Stimulated activated CD8-positive, alpha-beta memory T cell treated with anti-CD3 and anti-CD28 coated beads, Interleukin-7, amount 100 ng/mL, for 1 hour (primary cell): ENCODE measurements around the gene NUBPL.
"Not testable (repeated sequence)": the region's sequence is repeated elsewhere in the genome, so short reads cannot be mapped to it uniquely, and the experiment has no call there.

ENCODE experiments used
- DNase-seq, 2 donors: peaks; one replicate each; pipeline ENCODE4 v3.0.0-alpha.2; 2020; ENCODE audit warnings: low read depth in 2 of 2

The NUBPL gene

GRCh38 chr14:31578266-31578665 is 17.1 kb downstream of the NUBPL start:
- no peak for DNase-seq

GRCh38 chr14:31578792-31579501 is 17.7 kb downstream of the NUBPL start:
- no peak for DNase-seq

DNA sequence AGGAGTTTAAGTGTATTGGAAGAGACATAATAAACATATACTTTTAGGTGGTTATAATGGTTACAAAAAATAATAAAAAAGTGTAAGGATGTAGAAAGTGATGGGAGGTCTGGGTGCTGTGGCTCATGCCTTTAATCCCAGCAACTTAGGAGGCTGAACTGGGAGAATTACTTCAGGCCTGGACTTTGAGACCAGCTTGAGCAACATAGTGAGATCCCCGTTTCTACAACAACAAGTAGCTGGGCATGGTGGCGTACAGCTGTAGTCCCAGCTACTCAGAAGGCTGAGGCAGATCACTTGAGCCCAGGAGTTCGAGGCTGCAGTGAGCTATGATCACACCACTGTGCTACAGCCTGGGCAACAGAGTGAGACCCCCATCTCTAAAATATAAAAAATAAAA is 19.0 kb downstream of the NUBPL start:
- DNase-seq, result no peak

GRCh38 chr14:31582286-31582691 is 21.1 kb downstream of the NUBPL start:
- no peak for DNase-seq

DNA sequence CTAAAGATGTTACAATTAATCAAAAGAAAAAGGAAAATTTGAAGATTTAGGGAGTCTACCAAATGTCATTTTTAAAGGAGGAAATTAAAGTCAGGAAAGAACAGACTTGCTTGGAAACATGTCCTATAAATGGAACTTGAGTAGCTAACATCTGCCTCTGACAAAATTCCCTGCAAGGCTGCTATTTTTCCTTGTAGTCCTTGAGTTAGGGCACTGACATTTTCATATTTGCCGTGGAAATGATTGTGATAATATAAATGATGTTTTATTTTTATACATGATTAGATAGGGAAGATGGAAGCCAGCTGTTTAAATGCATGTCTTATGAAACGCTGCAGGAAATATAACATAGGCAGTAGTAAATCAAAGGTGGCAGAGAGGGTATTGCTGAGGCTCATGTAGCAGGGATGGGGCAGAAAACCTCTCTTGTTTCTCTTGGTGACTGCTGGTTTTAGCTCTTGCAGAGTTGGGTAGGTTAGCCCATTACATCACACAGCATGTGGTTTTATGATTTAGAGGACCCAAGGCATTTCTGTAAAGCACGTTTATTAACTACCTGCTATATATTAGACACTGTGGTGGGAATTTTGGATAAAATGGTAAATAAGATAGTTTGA is 21.7 kb downstream of the NUBPL start:
- DNase-seq, result no peak

- no peak for DNase-seq
Measured at GRCh38 chr14:31590206-31590605, 29.0 kb downstream of the NUBPL start.

- no peak for DNase-seq
Measured at GRCh38 chr14:31592122-31592521, 30.9 kb downstream of the NUBPL start.

DNA sequence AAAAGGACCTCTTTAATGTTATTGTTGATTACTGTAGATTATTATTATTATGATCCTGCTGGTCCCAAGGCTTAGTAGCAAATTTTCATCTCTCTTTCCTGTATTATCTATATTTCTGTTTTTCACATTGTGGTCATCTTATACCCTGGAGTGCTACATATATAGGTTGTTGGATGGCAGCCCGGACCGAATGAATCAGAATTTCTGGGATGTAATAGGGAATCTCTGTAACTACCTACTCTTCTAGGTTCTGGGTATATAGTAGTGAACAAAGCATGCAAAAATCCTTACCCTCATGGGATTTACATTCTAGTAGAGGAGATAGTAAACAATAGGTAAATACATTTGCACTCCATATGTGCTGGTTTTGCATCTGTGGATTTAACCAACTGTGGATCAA is 31.4 kb downstream of the NUBPL start:
- no peak for DNase-seq

GRCh38 chr14:31596342-31597095 is 35.3 kb downstream of the NUBPL start:
- no peak for DNase-seq

GRCh38 chr14:31605702-31606101 is 44.5 kb downstream of the NUBPL start:
- DNase-seq, result no peak

DNA sequence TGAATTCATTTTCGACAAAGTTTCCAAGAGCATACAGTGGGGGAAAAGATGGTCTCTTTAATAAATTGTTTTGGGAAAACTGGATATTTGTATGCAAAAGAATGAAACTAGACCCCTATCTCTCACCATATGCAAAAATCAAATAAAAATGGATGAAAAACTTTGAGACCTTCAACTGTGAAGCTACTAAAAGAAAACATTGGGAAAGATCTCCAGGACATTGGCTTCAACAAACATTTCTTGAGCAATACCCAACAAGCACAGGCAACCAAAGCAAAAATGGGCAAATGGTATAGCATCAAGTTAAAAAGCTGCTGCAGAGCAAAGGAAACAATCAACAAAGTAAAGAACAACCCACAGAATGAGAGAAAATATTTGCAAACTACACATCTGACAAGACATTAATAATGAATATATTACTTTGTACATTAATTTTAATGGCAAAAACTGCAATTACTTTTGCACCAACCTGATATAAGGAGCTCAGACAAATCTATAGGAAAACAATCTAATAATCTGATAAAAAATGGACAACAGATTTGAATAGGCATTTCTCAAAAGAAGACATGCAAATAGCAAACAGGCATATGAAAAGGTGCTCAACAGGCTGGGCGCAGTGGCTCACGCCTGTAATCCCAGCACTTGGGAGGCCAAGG is 50.7 kb downstream of the NUBPL start:
- DNase-seq, result no peak

- DNase-seq, result no peak
Measured at GRCh38 chr14:31613188-31613587, 52.0 kb downstream of the NUBPL start.

DNA sequence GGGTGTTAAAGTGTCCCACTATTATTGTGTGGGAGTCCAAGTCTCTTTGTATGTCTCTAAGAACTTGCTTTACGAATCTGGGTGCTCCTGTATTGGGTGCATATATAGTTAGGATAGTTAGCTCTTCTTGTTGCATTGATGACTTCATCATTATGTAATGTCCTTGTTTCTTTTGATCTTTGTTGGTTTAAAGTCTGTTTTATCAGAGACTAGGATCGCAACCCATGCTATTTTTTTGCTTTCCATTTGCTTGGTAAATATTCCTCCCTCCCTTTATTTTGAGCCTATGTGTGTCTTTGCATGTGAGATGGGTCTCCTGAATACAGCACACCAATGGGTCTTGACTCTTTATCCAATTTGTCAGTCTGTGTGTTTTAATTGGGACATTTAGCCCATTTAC is 57.7 kb downstream of the NUBPL start:
- not testable (repeated sequence) for DNase-seq

DNA sequence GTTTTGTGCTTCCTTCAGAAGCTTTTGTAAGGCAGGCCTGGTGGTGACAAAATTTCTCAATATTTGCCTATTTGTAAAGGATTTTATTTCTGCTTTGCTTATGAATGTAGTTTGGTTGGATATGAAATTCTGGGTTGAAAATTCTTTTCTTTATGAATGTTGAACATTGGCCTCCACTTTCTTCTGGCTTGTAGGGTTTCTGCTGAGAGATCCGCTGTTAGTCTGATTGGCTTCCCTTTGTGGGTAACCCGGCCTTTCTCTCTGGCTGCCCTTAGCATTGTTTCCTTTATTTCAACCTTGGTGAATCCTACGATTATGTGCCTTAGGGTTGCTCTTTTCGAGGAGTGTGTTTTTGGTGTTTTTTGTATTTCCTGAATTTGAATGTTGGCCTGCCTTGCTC is 58.2 kb downstream of the NUBPL start:
- DNase-seq, result no peak

DNA sequence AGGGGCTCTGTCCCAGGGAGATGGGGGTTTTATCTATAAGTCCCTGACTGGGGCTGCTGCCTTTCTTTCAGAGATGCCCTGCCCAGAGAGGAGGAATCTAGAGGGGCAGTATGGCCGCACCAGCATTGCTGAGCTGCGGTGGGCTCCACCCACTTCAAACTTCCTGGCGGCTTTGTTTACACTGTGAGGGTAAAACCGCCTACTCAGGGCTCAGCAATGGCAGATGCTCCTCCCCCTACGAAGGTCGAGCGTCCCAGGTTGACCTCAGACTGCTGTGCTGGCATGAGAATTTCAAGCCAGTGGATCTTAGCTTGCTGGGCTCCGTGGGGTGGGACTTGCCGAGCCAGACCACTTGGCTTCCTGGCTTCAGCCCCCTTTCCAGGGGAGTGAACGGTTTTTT is 59.7 kb downstream of the NUBPL start:
- not testable (repeated sequence) for DNase-seq

DNA sequence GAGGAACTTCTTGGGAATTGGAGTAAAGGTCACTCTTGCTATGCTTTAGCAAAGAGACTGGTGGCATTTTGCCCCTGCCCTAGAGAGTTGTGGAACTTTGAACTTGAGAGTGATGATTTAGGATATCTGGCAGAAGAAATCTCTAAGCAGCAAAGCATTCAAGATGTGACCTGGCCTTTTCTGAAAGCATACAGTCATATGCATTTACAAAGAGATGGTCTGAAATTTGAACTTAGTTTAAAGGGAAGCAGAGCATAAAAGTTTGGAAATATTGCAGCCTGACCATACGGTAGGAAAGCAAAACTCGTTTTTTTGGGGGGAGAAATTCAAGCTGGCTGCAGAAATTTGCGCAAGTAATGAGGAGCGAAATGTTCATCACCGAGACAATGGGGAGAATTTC is 60.9 kb downstream of the NUBPL start:
- no peak for DNase-seq

GRCh38 chr14:31652900-31653299 is 91.7 kb downstream of the NUBPL start:
- DNase-seq, result not testable (repeated sequence)

DNA sequence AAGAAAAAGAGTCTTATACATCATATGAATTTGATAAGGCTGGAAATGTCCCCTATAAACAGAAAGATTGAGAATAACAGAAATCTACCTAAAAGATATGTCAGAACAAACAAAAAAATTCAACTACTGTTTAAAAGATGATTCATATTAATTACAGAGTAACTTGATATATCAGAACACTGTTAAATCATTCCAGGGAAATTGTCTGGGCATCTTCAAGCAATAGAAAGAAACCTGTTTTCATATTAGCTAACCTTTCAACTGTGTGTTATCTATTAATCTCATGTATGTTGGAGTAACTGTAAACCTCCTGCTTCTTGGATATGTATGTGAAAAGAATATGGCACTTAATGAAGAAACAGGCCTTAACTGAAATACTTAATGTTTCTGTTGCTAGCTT is 96.7 kb downstream of the NUBPL start:
- no peak for DNase-seq

DNA sequence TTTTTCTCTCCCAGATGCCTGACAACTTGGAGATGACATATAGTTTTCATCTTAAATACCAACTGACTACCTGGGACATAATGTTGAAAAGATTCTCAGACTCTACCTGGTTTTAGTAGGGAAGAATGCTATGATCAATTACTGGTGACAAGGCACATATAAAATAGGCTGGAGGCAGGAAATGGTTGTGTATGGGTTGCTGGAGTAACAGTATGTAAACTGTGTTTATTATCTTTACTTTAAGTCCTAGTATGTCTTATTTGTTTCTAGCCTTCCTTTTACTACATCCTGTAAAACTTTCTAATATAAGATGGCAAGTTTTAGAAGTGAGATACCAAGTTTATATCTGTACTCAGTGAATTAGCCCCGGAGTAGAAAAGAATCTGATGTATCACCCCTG is 98.1 kb downstream of the NUBPL start:
- DNase-seq, result no peak

DNA sequence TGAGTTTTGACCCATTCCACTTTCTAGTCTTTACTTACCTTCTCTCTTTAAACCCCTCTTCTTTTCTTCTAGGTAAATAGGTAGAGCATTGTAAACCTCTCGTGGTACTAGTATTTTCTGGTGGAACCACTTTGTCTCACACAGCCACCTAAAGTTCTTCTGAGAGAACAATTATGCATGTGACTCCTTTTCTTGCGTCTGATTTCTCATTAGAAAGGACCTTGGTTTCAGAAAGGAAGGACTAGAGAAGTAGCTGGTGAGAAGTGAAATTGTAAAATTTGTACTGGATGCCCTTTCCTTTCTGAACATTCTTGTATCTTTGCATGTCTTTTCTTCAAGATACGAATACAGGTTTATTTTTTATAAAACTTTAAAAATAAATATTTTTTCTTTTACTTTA is 99.0 kb downstream of the NUBPL start:
- DNase-seq, result no peak

DNA sequence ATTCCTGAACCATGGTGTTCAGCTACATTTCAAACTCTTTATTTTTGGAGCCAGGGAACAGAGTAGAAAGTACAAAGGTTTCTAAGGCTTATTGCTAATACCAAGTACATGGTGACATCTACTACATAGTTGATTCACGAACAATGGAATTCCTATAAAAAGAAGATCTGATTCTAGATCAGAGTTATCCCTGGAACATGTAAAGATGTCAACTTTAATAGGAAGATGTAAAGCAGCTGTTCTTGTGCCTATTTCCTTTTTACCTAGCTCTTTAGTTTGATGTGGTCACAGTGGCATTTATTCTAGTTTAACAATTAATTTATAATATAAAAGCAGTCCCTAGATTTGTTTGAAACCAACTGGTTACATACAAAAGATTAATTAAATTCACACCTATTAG is 99.5 kb downstream of the NUBPL start:
- DNase-seq, result no peak

GRCh38 chr14:31668348-31668747 is 107.1 kb downstream of the NUBPL start:
- no peak for DNase-seq

DNA sequence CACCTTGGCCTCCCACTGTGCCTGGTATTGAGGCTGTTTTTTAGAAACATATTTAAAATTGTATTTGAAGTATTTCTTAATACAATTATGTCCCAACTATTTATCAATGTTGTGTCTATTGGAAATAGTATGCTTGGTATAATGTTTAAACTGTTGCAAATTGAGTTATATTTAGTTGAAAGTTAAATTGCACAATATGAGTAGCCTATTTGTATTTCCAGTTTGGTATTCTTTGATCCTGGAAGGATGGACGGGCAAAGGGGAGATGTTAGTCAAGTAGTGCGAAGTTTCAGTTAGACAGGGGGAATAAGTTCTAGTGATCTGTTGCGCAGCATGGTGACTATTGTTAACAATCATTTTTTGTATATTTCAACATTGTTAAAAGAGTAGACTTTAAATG is 111.5 kb downstream of the NUBPL start:
- DNase-seq, result no peak
